H9 (cell line): ENCODE data around the gene SLC37A4. TPM values are rescaled to one million over a fixed set of nuclear protein-coding genes. Genes with fewer than 3 reads are reported as not detected.

ENCODE experiments used
- DNase-seq: peaks from one replicate; pipeline ENCODE4 v3.0.0-alpha.2; 2017
- H2AFZ ChIP-seq: one replicate; pipeline ENCODE4 v1.6.1; 2013; ENCODE audit warnings: mild to moderate bottlenecking, low read length, control low read depth, moderate library complexity
- H2AK5ac ChIP-seq: 2 replicates; pipeline ENCODE4 v1.6.1; 2013; ENCODE audit warnings: low read length, control low read depth, mixed read lengths; ENCODE audit not compliant: insufficient read length
- H2BK120ac ChIP-seq: one replicate; pipeline ENCODE4 v1.6.1; 2013; ENCODE audit warnings: low read depth, mild to moderate bottlenecking, low read length, control low read depth, inconsistent platforms; ENCODE audit not compliant: poor library complexity, severe bottlenecking
- H2BK12ac ChIP-seq: 2 replicates; pipeline ENCODE4 v1.6.1; 2013; ENCODE audit warnings: low read length, control low read depth, mixed read lengths, low read depth; ENCODE audit not compliant: insufficient read length
- H2BK15ac ChIP-seq: 2 replicates; pipeline ENCODE4 v1.6.1; 2013; ENCODE audit warnings: low read depth, low read length, control low read depth
- H2BK20ac ChIP-seq: one replicate; pipeline ENCODE4 v1.6.1; 2013; ENCODE audit warnings: low read depth, mild to moderate bottlenecking, low read length, control low read depth, inconsistent platforms; ENCODE audit not compliant: poor library complexity, severe bottlenecking
- H2BK5ac ChIP-seq: 2 replicates; pipeline ENCODE4 v1.6.1; 2013; ENCODE audit warnings: low read length, control low read depth, mixed read lengths; ENCODE audit not compliant: insufficient read length
- H3K14ac ChIP-seq: 2 replicates; pipeline ENCODE4 v1.6.1; 2013; ENCODE audit warnings: low read length, control low read depth; ENCODE audit not compliant: insufficient read depth
- H3K18ac ChIP-seq: 2 replicates; pipeline ENCODE4 v1.6.1; 2013; ENCODE audit warnings: low read depth, mild to moderate bottlenecking, mixed read lengths, low read length, control low read depth; ENCODE audit not compliant: insufficient read length
- H3K23ac ChIP-seq: 2 replicates; pipeline ENCODE4 v1.6.1; 2013; ENCODE audit warnings: low read length, control low read depth, mixed read lengths, low read depth; ENCODE audit not compliant: insufficient read length
- H3K23me2 ChIP-seq: 2 replicates; pipeline ENCODE4 v1.6.1; 2013; ENCODE audit warnings: low read depth, mild to moderate bottlenecking, mixed read lengths, low read length, control low read depth; ENCODE audit not compliant: insufficient read length, poor library complexity, severe bottlenecking
- H3K27ac ChIP-seq: 2 replicates; pipeline ENCODE4 v1.5.1; 2013; ENCODE audit warnings: low read length, control low read depth, mixed read lengths, low read depth; ENCODE audit not compliant: insufficient read length
- H3K27me3 ChIP-seq: 2 replicates; pipeline ENCODE4 v1.6.1; 2013; ENCODE audit warnings: low read length, control low read depth, inconsistent platforms; ENCODE audit not compliant: insufficient read depth
- H3K4ac ChIP-seq: 2 replicates; pipeline ENCODE4 v1.6.1; 2013; ENCODE audit warnings: low read depth, mild to moderate bottlenecking, control low read depth, inconsistent platforms, low read length, moderate library complexity
- H3K4me1 ChIP-seq: 2 replicates; pipeline ENCODE4 v1.6.1; 2013; ENCODE audit warnings: low read length, control low read depth, inconsistent platforms; ENCODE audit not compliant: insufficient read depth
- H3K4me2 ChIP-seq: 2 replicates; pipeline ENCODE4 v1.6.1; 2013; ENCODE audit warnings: low read length, control low read depth, mixed read lengths; ENCODE audit not compliant: insufficient read length, insufficient read depth
- H3K56ac ChIP-seq: 2 replicates; pipeline ENCODE4 v1.6.1; 2013; ENCODE audit warnings: low read depth, mild to moderate bottlenecking, mixed read lengths, low read length, control low read depth; ENCODE audit not compliant: insufficient read length
- H3K79me1 ChIP-seq: 2 replicates; pipeline ENCODE4 v1.6.1; 2013; ENCODE audit warnings: low read depth, mild to moderate bottlenecking, moderate library complexity, low read length, control low read depth, inconsistent platforms; ENCODE audit not compliant: insufficient read depth, poor library complexity, severe bottlenecking
- H3K79me2 ChIP-seq: 2 replicates; pipeline ENCODE4 v1.6.1; 2013; ENCODE audit warnings: low read length, control low read depth, inconsistent platforms; ENCODE audit not compliant: insufficient read depth
- H3K9ac ChIP-seq: 2 replicates; pipeline ENCODE4 v1.6.1; 2013; ENCODE audit warnings: low read length, control low read depth, mixed read lengths; ENCODE audit not compliant: insufficient read length; ENCODE audit errors: extremely low read depth
- H3K9me3 ChIP-seq: one replicate; pipeline ENCODE4 v1.6.1; 2013; ENCODE audit warnings: low read depth, low read length, inconsistent platforms; ENCODE audit not compliant: control insufficient read depth
- H3T11ph ChIP-seq: one replicate; pipeline ENCODE4 v1.6.1; 2013; ENCODE audit warnings: mild to moderate bottlenecking, low read length, control low read depth, inconsistent platforms
- H4K20me1 ChIP-seq: one replicate; pipeline ENCODE4 v1.6.1; 2013; ENCODE audit not compliant: control insufficient read depth, insufficient read length, insufficient read depth
- H4K5ac ChIP-seq: 2 replicates; pipeline ENCODE4 v1.6.1; 2013; ENCODE audit warnings: low read depth, mild to moderate bottlenecking, mixed read lengths, low read length, control low read depth; ENCODE audit not compliant: insufficient read length
- H4K8ac ChIP-seq: replicated peaks from 2 replicates; pipeline ENCODE4 v1.6.1; 2013; ENCODE audit warnings: low read length, control low read depth, mixed read lengths, low read depth; ENCODE audit not compliant: insufficient read length
- H4K91ac ChIP-seq: 2 replicates; pipeline ENCODE4 v1.6.1; 2013; ENCODE audit warnings: low read depth, mild to moderate bottlenecking, moderate library complexity, mixed read lengths, low read length, control low read depth; ENCODE audit not compliant: insufficient read length
- H3K27ac Mint-ChIP-seq, 3 experiments: 2 replicates in 2 of 3; 3 replicates in 1 of 3; pipeline ENCODE4 v1.8.0; 2020 to 2021; ENCODE audit warnings: mixed read lengths in 3 of 3, mild to moderate bottlenecking in 1 of 3, moderate library complexity in 1 of 3
- H3K27me3 Mint-ChIP-seq: 2 replicates; pipeline ENCODE4 v1.8.0; 2021; ENCODE audit warnings: low read depth, mild to moderate bottlenecking, moderate library complexity, mixed read lengths
- H3K36me3 Mint-ChIP-seq, 3 experiments: 2 replicates in 2 of 3; 3 replicates in 1 of 3; pipeline ENCODE4 v1.8.0; 2020 to 2021; ENCODE audit warnings: low read depth in 3 of 3, mixed read lengths in 3 of 3; ENCODE audit not compliant: insufficient read depth in 1 of 3
- H3K4me1 Mint-ChIP-seq, 2 experiments: 2 replicates each; pipeline ENCODE4 v1.8.0; 2020; ENCODE audit warnings: mixed read lengths in 2 of 2
- H3K4me3 Mint-ChIP-seq, 2 experiments: 2 replicates in 1 of 2; 3 replicates in 1 of 2; pipeline ENCODE4 v1.8.0; 2020 to 2021; ENCODE audit warnings: mild to moderate bottlenecking in 2 of 2, mixed read lengths in 2 of 2, moderate library complexity in 1 of 2
- H3K9me3 Mint-ChIP-seq, 2 experiments: 2 replicates in 1 of 2; 3 replicates in 1 of 2; pipeline ENCODE4 v1.8.0; 2020; ENCODE audit warnings: mild to moderate bottlenecking in 2 of 2, mixed read lengths in 2 of 2, moderate library complexity in 1 of 2
- CTCF ChIP-seq: fragments of 200-600 bp; sonication (generic); conservative IDR thresholded peaks from 3 replicates; pipeline ENCODE4 v1.8.0; 2021; ENCODE audit warnings: antibody characterized with exemption, mild to moderate bottlenecking
- WGBS: extraction: QIAGEN DNeasy Blood & Tissue Kit; methylation state at CpG from one replicate; pipeline ENCODE4 v1.1.7; 2013; ENCODE audit warnings: missing lambda C conversion rate, low lambda C conversion rate, mixed read lengths; ENCODE audit not compliant: insufficient read length; ENCODE audit errors: extremely low coverage; 5-methylcytosine and 5-hydroxymethylcytosine counted together
- total RNA-seq: library from RNA; stranded (reverse); gene quantifications from 2 replicates; pipeline ENCODE4 v1.2.1, GENCODE V29; 2021

The SLC37A4 gene
- total RNA-seq, 1 experiment from 2014 or later = 41.0 TPM

DNA sequence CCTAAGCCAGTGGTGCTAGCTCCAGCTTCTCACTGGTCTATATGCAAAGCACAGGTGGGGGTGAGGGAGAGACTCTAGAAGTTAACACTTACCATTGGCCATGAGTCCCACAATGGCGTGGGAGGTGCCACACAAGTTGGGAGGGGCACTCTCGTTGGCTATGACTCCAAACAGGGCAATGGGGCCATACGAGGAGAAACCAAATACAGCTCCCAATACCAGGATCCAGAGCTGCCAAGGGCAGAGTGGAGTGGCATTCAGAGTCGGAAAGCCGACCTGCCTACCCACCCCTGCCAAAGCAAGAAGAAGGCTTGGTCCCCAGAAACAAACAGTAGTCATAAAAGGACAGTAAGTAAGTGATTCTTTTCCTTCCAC, 5.6 kb downstream of the SLC37A4 start:
- Histone ChIP-seq H2BK12ac (no peak overlapping the region), H3K9me3 (no peaks in the 10 kb centered on the region), H3T11ph (no peak overlapping the region), H3K56ac (no peak overlapping the region), H2BK20ac (no peak overlapping the region), H2AK5ac (no peak overlapping the region), H3K79me1 (peaks cover 3% of the 10 kb centered on the region), H2BK120ac (no peak overlapping the region), H3K14ac (no peak overlapping the region), H3K4ac (no peak overlapping the region), H2BK15ac (no peak overlapping the region), H2BK5ac (no peak overlapping the region), H4K5ac (no peak overlapping the region), H3K23ac (no peak overlapping the region), H3K4me1 (peaks cover 8% of the 10 kb centered on the region; the same call in 1 of the 2 replicates), H3K18ac (no peak overlapping the region), H4K91ac (no peak overlapping the region), H3K23me2 (peaks cover 10% of the 10 kb centered on the region), H2AFZ (no peak overlapping the region), H3K9ac (no peak overlapping the region), H3K4me2 (no peak overlapping the region), H3K79me2 (peaks cover 1% of the 10 kb centered on the region; the same call in 1 of the 2 replicates), H3K27ac (no peak overlapping the region), H4K20me1 (no peaks in the 10 kb centered on the region), H3K27me3 (no peaks in the 10 kb centered on the region), H4K8ac (no peak overlapping the region)
- Mint-ChIP-seq H3K9me3 (no peaks in the 10 kb centered on the region), H3K4me3 (no peak overlapping the region), H3K4me1 (peaks cover 23 to 25% of the 10 kb centered on the region in 2 experiments), H3K27ac (peak overlapping the region in 1 of 3 experiments; percentile 80; a peak in 2 of 7 replicates), H3K36me3 (peaks cover 34 to 82% (median 75%) of the 10 kb centered on the region in 3 experiments), H3K27me3 (no peaks in the 10 kb centered on the region)
- TF ChIP-seq CTCF = no peak
- no CpG with 5 or more reads among the region's 5 CpGs for WGBS
- DNase-seq = no peak
